Esophagus muscularis mucosa (tissue), 4 donors: ENCODE results near the gene ADGRA1.

Source experiments
- CTCF ChIP-seq, 3 experiments: fragments of 200-600 bp in 2 of 3; fragments of 450-650 bp in 1 of 3; sonication (generic) in 2 of 3; IDR thresholded peaks; one replicate each; pipeline ENCODE4 v1.5.1; 2017 to 2019; ENCODE audit warnings: antibody characterized with exemption in 3 of 3, mild to moderate bottlenecking in 2 of 3, moderate library complexity in 1 of 3
- EP300 ChIP-seq: sonication (generic); formaldehyde crosslinking; IDR thresholded peaks from one replicate; pipeline ENCODE4 v1.6.1; 2017; ENCODE audit warnings: antibody characterized with exemption
- POLR2A ChIP-seq: fragments of 450-650 bp; IDR thresholded peaks from one replicate; pipeline ENCODE4 v1.6.1; 2017; ENCODE audit warnings: antibody characterized with exemption, moderate library complexity, mild to moderate bottlenecking, low read depth
- POLR2AphosphoS5 ChIP-seq, 2 donors: sonication (generic); formaldehyde crosslinking; IDR thresholded peaks; one replicate each; pipeline ENCODE4 v1.6.1; 2017; ENCODE audit warnings: antibody characterized with exemption in 2 of 2

GRCh38 chr10:133101416-133101810 is 13.7 kb downstream of the ADGRA1 start:
- no peak for TF ChIP-seq CTCF (IDR thresholded peaks at IDR 0.05)
- no peak for TF ChIP-seq POLR2AphosphoS5 (IDR thresholded peaks at IDR 0.05)
- TF ChIP-seq EP300 = no peak
- TF ChIP-seq POLR2A = no peak
